ENCODE data around the gene TAF1L.

TAF1L gene

GRCh38 chr9:32580631-32581300 lies 54.7 kb downstream of the TAF1L start:
- TF ChIP-seq CTCF (IDR thresholded peaks at IDR 0.05; ENCODE audit: insufficient read depth, low read depth, low read length, missing control alignments): no peak
- no peak for DNase-seq (ENCODE audit: low read depth)
- no peak overlapping the region for H3K4me3 ChIP-seq (ENCODE audit: low read length)

GRCh38 chr9:32579706-32580331 lies 55.6 kb downstream of the TAF1L start:
- TF ChIP-seq CTCF (IDR thresholded peaks at IDR 0.05; ENCODE audit: insufficient read depth, low read depth, low read length, missing control alignments): peak; percentile 99
- DNase-seq (ENCODE audit: low read depth): peak; percentile 64
- H3K4me3 ChIP-seq (ENCODE audit: low read length): no peak overlapping the region

Measured in epithelial cell of esophagus (primary cell).